ENCODE data around the gene BMPR1B. TPM values are rescaled to one million over a fixed set of nuclear protein-coding genes. Genes with fewer than 3 reads are reported as not detected.

Gene BMPR1B
- total and polyA plus RNA-seq, 2 of the 4 experiments (the other 2 are of a cell fraction) = 0.24 to 0.90 TPM

- Histone ChIP-seq H3K18ac (ENCODE audit: low read depth, low read length) (no peak overlapping the region), H3K36me3 (ENCODE audit: control insufficient read depth, insufficient read depth, low read length) (no peaks in the 10 kb centered on the region), H3K27me3 (ENCODE audit: control insufficient read depth, insufficient read depth, low read length) (no peaks in the 10 kb centered on the region), H3K9me1 (ENCODE audit: insufficient read depth, low read length) (no peaks in the 10 kb centered on the region), H2AFZ (replicated peaks; ENCODE audit: low read length, poor library complexity) (no peak overlapping the region), H2BK15ac (ENCODE audit: low read depth, low read length) (no peak overlapping the region), H3K56ac (ENCODE audit: extremely low read depth, insufficient read depth, low read length) (no peak overlapping the region), H3K4me1 (ENCODE audit: control insufficient read depth, insufficient read depth, low read length) (no peaks in the 10 kb centered on the region), H2AK5ac (ENCODE audit: low read depth, low read length) (no peak overlapping the region), H4K5ac (ENCODE audit: low read depth, low read length) (no peak overlapping the region), H3K27ac (ENCODE audit: insufficient read depth, low read length) (no peak overlapping the region), H2BK5ac (ENCODE audit: low read depth, low read length, poor library complexity, severe bottlenecking) (no peak overlapping the region), H2BK20ac (ENCODE audit: low read depth, low read length) (no peak overlapping the region), H3K4me3 (ENCODE audit: insufficient read depth, low read depth, low read length) (no peak overlapping the region), H4K8ac (ENCODE audit: low read depth in 2 of 2, low read length in 2 of 2) (no peak overlapping the region), H4K91ac (ENCODE audit: insufficient read depth, low read depth, low read length) (no peak overlapping the region), H3K9me3 (ENCODE audit: control insufficient read depth, insufficient read depth, low read length) (no peaks in the 10 kb centered on the region), H2BK120ac (ENCODE audit: low read depth, low read length) (no peak overlapping the region), H3K14ac (replicated peaks; ENCODE audit: low read depth, low read length) (no peak overlapping the region), H3K23ac (ENCODE audit: low read depth, low read length) (no peak overlapping the region), H3K4ac (ENCODE audit: low read depth, low read length) (no peak overlapping the region), H4K20me1 (ENCODE audit: insufficient read depth, low read length) (no peaks in the 10 kb centered on the region), H3K9ac (ENCODE audit: low read depth, low read length) (no peak overlapping the region), H3K4me2 (ENCODE audit: low read depth, low read length) (no peak overlapping the region), H2AK9ac (replicated peaks; ENCODE audit: low read depth, low read length, poor library complexity) (no peak overlapping the region), H3K79me1 (ENCODE audit: low read depth in 1 of 2, low read length in 2 of 2) (no peaks in the 10 kb centered on the region)
- DNase-seq (no peak), ATAC-seq (ENCODE audit: low read depth) (no peak)
- no peak for TF ChIP-seq USF2 (IDR thresholded peaks at IDR 0.05; ENCODE audit: low read depth, low read length)
- TF ChIP-seq MAZ (IDR thresholded peaks at IDR 0.05; ENCODE audit: borderline replicate concordance, low read depth, low read length) = no peak
- TF ChIP-seq MAFK (IDR thresholded peaks at IDR 0.05; ENCODE audit: low read depth, low read length) = no peak
- no peak for TF ChIP-seq SMC3 (IDR thresholded peaks at IDR 0.05; ENCODE audit: low read depth, low read length)
- no peak for TF ChIP-seq POLR2A (IDR thresholded peaks at IDR 0.05; ENCODE audit: low read depth, low read length)
- TF ChIP-seq, protein P1, sequence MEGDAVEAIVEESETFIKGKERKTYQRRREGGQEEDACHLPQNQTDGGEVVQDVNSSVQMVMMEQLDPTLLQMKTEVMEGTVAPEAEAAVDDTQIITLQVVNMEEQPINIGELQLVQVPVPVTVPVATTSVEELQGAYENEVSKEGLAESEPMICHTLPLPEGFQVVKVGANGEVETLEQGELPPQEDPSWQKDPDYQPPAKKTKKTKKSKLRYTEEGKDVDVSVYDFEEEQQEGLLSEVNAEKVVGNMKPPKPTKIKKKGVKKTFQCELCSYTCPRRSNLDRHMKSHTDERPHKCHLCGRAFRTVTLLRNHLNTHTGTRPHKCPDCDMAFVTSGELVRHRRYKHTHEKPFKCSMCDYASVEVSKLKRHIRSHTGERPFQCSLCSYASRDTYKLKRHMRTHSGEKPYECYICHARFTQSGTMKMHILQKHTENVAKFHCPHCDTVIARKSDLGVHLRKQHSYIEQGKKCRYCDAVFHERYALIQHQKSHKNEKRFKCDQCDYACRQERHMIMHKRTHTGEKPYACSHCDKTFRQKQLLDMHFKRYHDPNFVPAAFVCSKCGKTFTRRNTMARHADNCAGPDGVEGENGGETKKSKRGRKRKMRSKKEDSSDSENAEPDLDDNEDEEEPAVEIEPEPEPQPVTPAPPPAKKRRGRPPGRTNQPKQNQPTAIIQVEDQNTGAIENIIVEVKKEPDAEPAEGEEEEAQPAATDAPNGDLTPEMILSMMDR (conservative IDR thresholded peaks at IDR 0.05; ENCODE audit: low read depth, low read length) = no peak
- no peak for TF ChIP-seq MXI1 (IDR thresholded peaks at IDR 0.05; ENCODE audit: borderline replicate concordance, low read depth, low read length)
- TF ChIP-seq FOS (IDR thresholded peaks at IDR 0.05; ENCODE audit: low read depth, low read length) = no peak
- no peak for TF ChIP-seq RCOR1 (IDR thresholded peaks at IDR 0.05; ENCODE audit: insufficient replicate concordance, low read length)
- no peak for TF ChIP-seq RAD21 (IDR thresholded peaks at IDR 0.05; ENCODE audit: low read length)
- intact Hi-C loops (cut with micrococcal nuclease) = no loop called here
- in situ Hi-C loops (cut with MboI; ENCODE audit: low sequenced_read_pairs) = no loop called here
- dilution Hi-C loops (cut with HindIII; ENCODE audit: low sequenced_read_pairs, unreplicated experiment) = no loop called here
- BruUV-seq (replicated peaks) = no TSS peak
- ChIA-PET POLR2A (ENCODE audit: unreplicated experiment) (no interaction called here), CTCF (no interaction called here)
Measured at GRCh38 chr4:94962484-94962883, 204.7 kb downstream of the BMPR1B start.

Measured in IMR-90 (cell line).